Measurements from ENCODE around the gene GGT5.
"Not testable (repeated sequence)": the region's sequence is repeated elsewhere in the genome, so short reads cannot be mapped to it uniquely, and the experiment has no call there.

GGT5 gene

DNA sequence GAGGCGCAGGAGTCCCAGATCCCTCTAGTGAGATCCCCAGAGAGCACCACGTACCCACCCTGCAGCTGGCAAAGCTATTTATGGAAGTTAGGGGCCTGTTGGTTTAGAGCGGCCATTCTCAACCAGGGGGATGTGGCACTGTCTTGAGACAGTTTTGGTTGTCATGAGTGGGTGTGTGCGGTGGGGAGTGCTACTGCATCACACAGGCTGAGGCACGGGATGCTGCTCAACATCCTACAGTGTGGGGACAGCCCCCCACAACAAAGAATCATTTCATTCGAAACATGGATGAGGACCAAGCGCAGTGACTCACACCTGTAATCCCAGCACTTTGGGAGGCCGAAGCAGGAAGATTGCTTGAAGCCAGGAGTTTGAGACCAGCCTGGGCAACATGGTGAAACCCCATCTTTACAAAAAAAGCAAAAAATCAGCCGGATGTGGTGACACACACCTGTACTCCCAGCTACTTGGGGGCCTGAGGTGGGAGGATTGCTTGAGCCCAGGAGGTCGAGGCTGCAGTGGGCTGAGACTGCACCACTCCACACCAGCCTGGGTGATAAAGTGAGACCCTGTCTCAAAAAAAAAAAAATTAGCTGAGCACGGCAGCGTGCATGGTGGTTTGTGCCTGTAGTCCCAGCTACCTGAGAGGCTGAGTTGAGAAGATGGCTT is 28.2 kb downstream of the GGT5 start:
- DNase-seq (ENCODE audit: low read depth), result no peak
- TF ChIP-seq, protein P1, sequence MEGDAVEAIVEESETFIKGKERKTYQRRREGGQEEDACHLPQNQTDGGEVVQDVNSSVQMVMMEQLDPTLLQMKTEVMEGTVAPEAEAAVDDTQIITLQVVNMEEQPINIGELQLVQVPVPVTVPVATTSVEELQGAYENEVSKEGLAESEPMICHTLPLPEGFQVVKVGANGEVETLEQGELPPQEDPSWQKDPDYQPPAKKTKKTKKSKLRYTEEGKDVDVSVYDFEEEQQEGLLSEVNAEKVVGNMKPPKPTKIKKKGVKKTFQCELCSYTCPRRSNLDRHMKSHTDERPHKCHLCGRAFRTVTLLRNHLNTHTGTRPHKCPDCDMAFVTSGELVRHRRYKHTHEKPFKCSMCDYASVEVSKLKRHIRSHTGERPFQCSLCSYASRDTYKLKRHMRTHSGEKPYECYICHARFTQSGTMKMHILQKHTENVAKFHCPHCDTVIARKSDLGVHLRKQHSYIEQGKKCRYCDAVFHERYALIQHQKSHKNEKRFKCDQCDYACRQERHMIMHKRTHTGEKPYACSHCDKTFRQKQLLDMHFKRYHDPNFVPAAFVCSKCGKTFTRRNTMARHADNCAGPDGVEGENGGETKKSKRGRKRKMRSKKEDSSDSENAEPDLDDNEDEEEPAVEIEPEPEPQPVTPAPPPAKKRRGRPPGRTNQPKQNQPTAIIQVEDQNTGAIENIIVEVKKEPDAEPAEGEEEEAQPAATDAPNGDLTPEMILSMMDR (IDR thresholded peaks at IDR 0.05; ENCODE audit: control insufficient read depth, insufficient read depth, low read depth, low read length, missing control alignments), result no peak

DNA sequence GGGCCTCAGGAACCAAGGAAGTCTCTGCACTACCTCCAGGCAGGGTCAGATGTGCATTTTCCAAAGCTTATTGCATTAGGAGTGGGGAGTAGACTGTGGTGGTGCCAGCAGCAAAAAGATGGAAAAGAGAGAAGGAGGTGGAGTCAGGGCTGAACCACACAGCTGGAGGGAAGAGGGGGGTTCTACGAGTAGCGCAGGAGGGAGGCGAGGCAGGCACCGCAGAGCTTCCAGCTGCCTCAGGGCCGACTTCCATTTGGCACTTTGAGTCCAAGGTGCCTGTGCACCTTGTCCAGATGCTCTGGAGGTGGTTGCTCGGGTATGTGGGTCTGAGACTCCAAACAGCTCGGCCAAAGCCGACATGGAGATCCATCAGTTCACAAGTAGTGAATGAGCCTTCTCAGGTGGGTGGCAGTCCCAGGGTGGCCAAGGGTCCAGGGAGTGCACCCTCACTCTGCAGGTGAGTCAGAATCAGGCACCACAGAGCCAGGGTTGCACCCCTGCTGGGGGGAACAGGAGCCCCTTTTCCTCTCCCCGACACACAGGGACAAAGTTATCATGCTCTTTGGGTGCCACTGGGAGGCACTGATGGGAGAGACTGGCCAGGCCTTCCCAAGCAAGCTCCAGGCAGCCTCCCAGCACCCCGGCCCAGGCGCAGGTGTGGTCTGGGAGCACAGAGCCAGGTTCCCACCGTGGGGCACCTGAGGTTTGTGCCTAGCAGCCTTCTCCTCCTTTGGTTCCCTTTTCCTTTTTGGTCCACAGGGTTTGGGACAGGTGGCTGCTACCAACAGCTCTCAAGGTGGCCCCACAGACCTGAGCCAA is 30.2 kb downstream of the GGT5 start:
- DNase-seq (ENCODE audit: low read depth), result no peak
- no peak overlapping the region for H3K4me3 ChIP-seq (ENCODE audit: control insufficient read depth, low read depth, low read length)
- TF ChIP-seq, protein P1 (IDR thresholded peaks at IDR 0.05; ENCODE audit: control insufficient read depth, insufficient read depth, low read depth, low read length, missing control alignments), result no peak

More for the DNA sequence above, 28.2 kb downstream of the GGT5 start:
- H3K4me3 ChIP-seq (ENCODE audit: control insufficient read depth, low read depth, low read length), result no peak overlapping the region

DNA sequence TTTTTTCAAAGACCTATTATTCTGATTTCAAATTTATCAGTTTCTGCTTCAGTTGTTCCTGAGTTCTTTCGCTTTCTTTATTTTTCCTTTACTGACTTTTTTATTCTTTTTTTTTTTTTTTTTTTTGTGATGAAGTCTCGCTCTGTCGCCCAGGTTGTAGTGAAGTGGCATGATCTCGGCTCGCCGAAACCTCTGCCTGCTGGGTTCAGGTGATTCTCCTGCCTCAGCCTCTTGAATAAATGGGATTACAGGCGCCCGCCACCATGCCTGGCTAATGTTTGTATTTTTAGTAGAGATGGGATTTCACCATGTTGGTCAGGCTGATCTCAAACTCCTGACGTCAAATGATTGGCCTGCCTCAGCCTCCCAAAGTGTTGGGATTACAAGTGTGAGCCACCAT is 31.8 kb downstream of the GGT5 start:
- not testable (repeated sequence) for DNase-seq (ENCODE audit: low read depth); H3K4me3 ChIP-seq (ENCODE audit: control insufficient read depth, low read depth, low read length)

DNA sequence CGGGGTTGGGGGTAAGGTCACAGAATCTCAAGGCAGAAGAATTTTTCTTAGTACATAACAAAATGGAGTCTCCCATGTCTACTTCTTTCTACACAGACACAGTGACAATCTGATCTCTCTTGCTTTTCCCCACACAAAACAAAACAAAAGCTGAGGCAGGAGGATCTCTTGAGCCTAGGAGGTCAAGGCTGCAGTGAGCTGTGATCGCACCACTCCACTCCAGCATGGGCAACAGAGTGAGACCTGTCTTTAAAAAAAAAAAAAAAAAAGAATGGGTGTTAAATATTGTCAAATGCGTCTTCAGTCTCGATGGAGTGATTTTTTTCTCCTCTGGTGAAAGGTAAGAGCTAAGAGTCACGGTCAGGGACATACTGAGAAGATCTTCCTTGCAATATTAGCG is 33.2 kb downstream of the GGT5 start:
- H3K4me3 ChIP-seq (ENCODE audit: control insufficient read depth, low read depth, low read length); DNase-seq (ENCODE audit: low read depth): not testable (repeated sequence)

DNA sequence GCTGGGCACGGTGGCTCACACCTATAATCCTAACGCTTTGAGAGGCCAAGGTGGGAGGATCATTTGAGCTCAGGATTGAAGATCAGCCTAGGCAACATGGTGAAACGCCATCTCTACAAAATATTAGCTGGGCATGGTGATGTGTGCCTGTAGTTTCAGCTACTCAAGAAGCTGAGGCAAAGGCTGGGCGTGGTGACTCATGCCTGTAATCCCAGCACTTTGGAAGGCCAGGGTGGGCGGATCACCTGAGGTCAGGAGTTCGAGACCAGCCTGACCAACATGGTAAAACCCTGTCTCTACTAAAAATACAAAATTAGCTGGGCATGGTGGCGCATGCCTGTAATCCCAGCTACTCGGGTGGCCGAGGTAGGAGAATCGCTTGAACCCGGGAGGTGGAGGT is 34.5 kb downstream of the GGT5 start:
- not testable (repeated sequence) for H3K4me3 ChIP-seq (ENCODE audit: control insufficient read depth, low read depth, low read length); DNase-seq (ENCODE audit: low read depth)

DNA sequence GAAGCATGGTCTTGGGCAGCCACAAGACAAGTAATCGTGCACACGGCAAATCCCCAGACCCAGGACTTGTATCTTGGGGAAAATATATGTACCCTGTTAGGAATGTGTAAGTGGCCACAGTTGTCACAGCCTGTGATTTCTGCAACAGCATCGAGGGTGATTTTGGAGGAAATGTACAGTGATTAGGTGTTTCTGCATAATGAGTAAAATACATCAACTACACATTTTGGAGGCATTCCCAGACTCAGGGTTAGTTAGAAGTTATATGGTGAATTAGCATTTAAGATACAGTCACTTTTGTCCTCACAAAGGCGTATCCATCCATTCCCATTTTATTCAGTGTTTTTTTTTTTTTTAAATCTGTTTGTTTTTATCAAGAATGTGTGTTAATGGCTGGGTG is 35.2 kb downstream of the GGT5 start:
- TF ChIP-seq, protein P1 (IDR thresholded peaks at IDR 0.05; ENCODE audit: control insufficient read depth, insufficient read depth, low read depth, low read length, missing control alignments), result no peak
- DNase-seq (ENCODE audit: low read depth), result no peak
- no peak overlapping the region for H3K4me3 ChIP-seq (ENCODE audit: control insufficient read depth, low read depth, low read length)

DNA sequence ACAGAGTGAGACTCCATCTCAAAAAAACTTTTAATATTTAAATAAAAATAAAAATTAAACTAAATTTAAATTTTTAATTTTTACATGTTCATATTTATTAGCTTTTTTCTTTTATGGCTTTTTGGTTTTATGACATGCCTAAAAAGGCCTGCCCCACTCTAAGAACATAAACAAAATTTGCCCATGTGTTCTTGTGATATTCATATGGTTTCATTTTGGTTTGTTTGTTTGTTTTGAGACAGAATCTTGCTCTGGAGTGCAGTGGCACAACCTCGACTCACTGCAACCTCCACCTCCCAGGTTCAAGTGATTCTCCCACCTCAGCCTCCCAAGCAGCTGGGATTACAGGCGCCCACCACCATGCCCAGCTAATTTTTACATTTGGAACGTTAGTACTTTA is 35.9 kb downstream of the GGT5 start:
- TF ChIP-seq, protein P1 (IDR thresholded peaks at IDR 0.05; ENCODE audit: control insufficient read depth, insufficient read depth, low read depth, low read length, missing control alignments), result no peak
- no peak overlapping the region for H3K4me3 ChIP-seq (ENCODE audit: control insufficient read depth, low read depth, low read length)

DNA sequence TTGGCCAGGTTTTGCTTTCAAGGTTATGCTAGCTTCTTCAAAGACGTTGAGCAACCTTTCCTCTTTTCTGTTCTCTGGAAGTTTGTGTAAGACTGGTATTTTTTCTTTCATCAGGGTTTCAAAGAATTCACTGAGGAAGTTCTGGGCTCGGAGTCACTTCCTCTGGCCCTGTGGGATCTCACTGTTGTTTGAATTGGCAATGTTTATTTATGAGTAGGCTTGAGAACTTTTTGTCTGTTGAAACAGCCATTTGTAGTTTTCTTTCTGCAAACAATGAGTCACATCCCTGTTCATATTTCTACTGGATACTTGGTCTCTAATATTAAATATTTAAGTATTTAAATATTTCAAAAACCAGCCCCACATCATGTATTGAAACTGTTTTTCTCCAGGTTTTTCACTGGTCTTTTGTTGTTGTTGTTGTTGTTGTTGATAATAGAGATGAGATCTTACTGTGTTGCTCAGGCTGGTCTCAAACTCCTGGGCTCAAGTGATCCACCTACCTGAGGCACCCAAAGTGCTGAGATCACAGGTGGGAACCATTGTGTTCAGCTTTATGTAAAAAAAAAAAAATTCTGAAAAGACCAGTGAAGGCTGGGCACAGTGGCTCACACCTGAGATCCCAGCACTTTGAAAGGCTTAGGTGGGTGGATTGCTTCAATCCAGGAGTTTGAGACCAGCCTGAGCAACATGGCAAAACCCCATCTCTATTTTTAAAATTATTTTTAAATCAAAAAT is 36.7 kb downstream of the GGT5 start:
- H3K4me3 ChIP-seq (ENCODE audit: control insufficient read depth, low read depth, low read length), result no peak overlapping the region
- peak; percentile 93 for DNase-seq (ENCODE audit: low read depth)
- TF ChIP-seq, protein P1 (IDR thresholded peaks at IDR 0.05; ENCODE audit: control insufficient read depth, insufficient read depth, low read depth, low read length, missing control alignments), result no peak

More for the DNA sequence above, 35.9 kb downstream of the GGT5 start:
- no peak for DNase-seq (ENCODE audit: low read depth)

All from AG09309 (cell line).